Nephron progenitor cell (in vitro differentiated cells): ENCODE data around the gene ZNF787.

Experiments
- DNase-seq: peaks from one replicate; pipeline ENCODE4 v3.0.0; 2021
- H3K27ac Mint-ChIP-seq: 2 replicates; pipeline ENCODE4 v1.8.0; 2021; ENCODE audit warnings: mild to moderate bottlenecking, moderate library complexity, mixed read lengths
- H3K27me3 Mint-ChIP-seq: 2 replicates; pipeline ENCODE4 v1.8.0; 2021; ENCODE audit warnings: mild to moderate bottlenecking, low read depth, mixed read lengths; ENCODE audit not compliant: poor library complexity
- H3K36me3 Mint-ChIP-seq: 2 replicates; pipeline ENCODE4 v1.8.0; 2021; ENCODE audit warnings: low read depth, mixed read lengths
- H3K4me1 Mint-ChIP-seq: 2 replicates; pipeline ENCODE4 v1.8.0; 2021; ENCODE audit warnings: mixed read lengths
- H3K4me3 Mint-ChIP-seq: 2 replicates; pipeline ENCODE4 v1.8.0; 2021; ENCODE audit warnings: mild to moderate bottlenecking, moderate library complexity, mixed read lengths
- H3K9me3 Mint-ChIP-seq: 2 replicates; pipeline ENCODE4 v1.8.0; 2021; ENCODE audit warnings: mild to moderate bottlenecking, moderate library complexity, mixed read lengths
- TF ChIP-seq, protein P1 (sequence below): fragments of 200-600 bp; sonication (generic); IDR thresholded peaks from 2 replicates; pipeline ENCODE4 v1.5.0; 2021; ENCODE audit warnings: antibody characterized with exemption

Gene ZNF787

GRCh38 chr19:56121180-56122167 is at the start of gene ZNF787:
Gene ZNF787, minus strand, starts transcription at chr19:56121295. Its CDS starts 18,078 bp downstream, at chr19:56103217.
- TF ChIP-seq, protein P1, sequence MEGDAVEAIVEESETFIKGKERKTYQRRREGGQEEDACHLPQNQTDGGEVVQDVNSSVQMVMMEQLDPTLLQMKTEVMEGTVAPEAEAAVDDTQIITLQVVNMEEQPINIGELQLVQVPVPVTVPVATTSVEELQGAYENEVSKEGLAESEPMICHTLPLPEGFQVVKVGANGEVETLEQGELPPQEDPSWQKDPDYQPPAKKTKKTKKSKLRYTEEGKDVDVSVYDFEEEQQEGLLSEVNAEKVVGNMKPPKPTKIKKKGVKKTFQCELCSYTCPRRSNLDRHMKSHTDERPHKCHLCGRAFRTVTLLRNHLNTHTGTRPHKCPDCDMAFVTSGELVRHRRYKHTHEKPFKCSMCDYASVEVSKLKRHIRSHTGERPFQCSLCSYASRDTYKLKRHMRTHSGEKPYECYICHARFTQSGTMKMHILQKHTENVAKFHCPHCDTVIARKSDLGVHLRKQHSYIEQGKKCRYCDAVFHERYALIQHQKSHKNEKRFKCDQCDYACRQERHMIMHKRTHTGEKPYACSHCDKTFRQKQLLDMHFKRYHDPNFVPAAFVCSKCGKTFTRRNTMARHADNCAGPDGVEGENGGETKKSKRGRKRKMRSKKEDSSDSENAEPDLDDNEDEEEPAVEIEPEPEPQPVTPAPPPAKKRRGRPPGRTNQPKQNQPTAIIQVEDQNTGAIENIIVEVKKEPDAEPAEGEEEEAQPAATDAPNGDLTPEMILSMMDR: no peak
- Mint-ChIP-seq H3K36me3 (peaks cover 5% of the 10 kb centered on the region), H3K4me1 (peaks cover 36% of the 10 kb centered on the region), H3K27ac (peak within 1 kb of the TSS; percentile 93), H3K9me3 (no peaks in the 10 kb centered on the region), H3K27me3 (peaks cover 10% of the 10 kb centered on the region), H3K4me3 (peak within 1 kb of the TSS; percentile 85)
- peak; percentile 99 for DNase-seq

GRCh38 chr19:56170261-56170660 is 49.2 kb upstream of the ZNF787 start:
- Mint-ChIP-seq H3K27ac (peak overlapping the region; percentile 70), H3K27me3 (peaks cover 15% of the 10 kb centered on the region), H3K36me3 (no peaks in the 10 kb centered on the region), H3K4me3 (no peak overlapping the region), H3K9me3 (peaks cover 2% of the 10 kb centered on the region), H3K4me1 (peaks cover 21% of the 10 kb centered on the region)
- TF ChIP-seq, protein P1: no peak
- no peak for DNase-seq

DNA sequence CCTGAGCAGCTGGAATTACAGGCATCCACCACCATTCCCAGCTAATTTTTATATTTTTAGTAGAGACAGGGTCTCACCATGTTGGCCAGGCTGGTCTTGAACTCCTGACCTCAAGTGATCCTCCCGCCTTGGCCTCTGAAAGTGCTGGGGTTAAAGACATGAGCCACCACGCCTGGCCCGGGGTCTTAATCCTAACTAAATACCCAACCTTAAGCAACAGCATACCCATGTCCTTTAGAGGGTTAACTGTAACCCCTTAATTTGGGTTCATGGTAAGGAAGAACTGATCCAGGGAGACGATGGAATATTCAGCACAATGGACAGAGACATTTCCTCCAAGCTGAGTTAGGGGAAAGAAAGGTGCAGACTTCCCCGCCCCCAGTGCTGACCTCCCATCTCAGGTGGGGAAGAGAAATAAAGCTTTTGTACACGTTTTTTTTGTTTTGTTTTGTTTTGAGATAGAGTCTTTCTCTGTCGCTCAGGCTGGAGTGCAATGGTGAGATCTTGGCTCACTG is 46.0 kb upstream of the ZNF787 start:
- DNase-seq: peak; percentile 31
- H3K27me3 Mint-ChIP-seq: peaks cover 26% of the 10 kb centered on the region
- TF ChIP-seq, protein P1: no peak
- H3K36me3 Mint-ChIP-seq: peaks cover 3% of the 10 kb centered on the region
- H3K4me1 Mint-ChIP-seq: no peaks in the 10 kb centered on the region
- no peak overlapping the region for H3K27ac Mint-ChIP-seq
- no peaks in the 10 kb centered on the region for H3K9me3 Mint-ChIP-seq
- H3K4me3 Mint-ChIP-seq: no peak overlapping the region

DNA sequence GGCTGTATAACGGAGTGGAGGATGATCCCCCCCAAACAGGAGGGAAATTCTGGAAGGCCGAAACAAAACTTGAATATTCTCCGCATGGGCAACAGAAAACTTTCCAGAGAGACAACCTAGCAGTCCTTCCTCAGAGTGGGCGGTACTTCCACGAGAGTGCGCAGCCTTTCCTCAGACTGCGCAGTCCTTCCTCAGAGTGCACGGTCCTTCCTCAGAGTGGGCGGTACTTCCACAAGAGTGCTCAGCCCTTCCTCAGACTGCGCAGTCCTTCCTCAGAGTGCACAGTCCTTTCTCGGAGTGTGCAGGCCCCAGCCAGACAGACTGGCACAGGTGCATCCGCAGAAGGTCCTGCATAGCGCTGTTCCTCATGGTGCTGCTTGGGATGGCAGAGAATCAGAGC is 42.0 kb upstream of the ZNF787 start:
- DNase-seq: no peak
- peaks cover 19% of the 10 kb centered on the region for H3K27me3 Mint-ChIP-seq
- no peaks in the 10 kb centered on the region for H3K9me3 Mint-ChIP-seq
- H3K27ac Mint-ChIP-seq: no peak overlapping the region
- H3K4me1 Mint-ChIP-seq: no peaks in the 10 kb centered on the region
- H3K36me3 Mint-ChIP-seq: peaks cover 16% of the 10 kb centered on the region
- no peak overlapping the region for H3K4me3 Mint-ChIP-seq
- TF ChIP-seq, protein P1: no peak

GRCh38 chr19:56162258-56162657 is 41.2 kb upstream of the ZNF787 start:
- Mint-ChIP-seq H3K4me1 (no peaks in the 10 kb centered on the region), H3K27ac (no peak overlapping the region), H3K27me3 (peaks cover 17% of the 10 kb centered on the region), H3K36me3 (peaks cover 24% of the 10 kb centered on the region), H3K9me3 (no peaks in the 10 kb centered on the region), H3K4me3 (no peak overlapping the region)
- TF ChIP-seq, protein P1: no peak
- no peak for DNase-seq
